GM12878 (cell line): ENCODE data around the gene MLPH.

Source experiments
- CTCF ChIP-seq, 3 experiments: IDR thresholded peaks in 2 of 3; conservative IDR thresholded peaks in 1 of 3; 2 replicates each; pipeline ENCODE4 v1.5.1; 2011; ENCODE audit warnings: low read depth in 3 of 3, low read length in 3 of 3, mild to moderate bottlenecking in 3 of 3, control low read depth in 2 of 3, moderate library complexity in 2 of 3, inconsistent platforms in 1 of 3, mixed read lengths in 1 of 3; ENCODE audit not compliant: control insufficient read depth in 2 of 3, insufficient read depth in 1 of 3; ENCODE audit errors: extremely low read depth in 1 of 3
- DPF2 ChIP-seq: fragments of 450-650 bp; IDR thresholded peaks from 2 replicates; pipeline ENCODE4 v1.6.1; 2017; ENCODE audit warnings: mild to moderate bottlenecking
- HCFC1 ChIP-seq: fragments of 150-350 bp; IDR thresholded peaks from 2 replicates; pipeline ENCODE4 v1.6.1; 2014; ENCODE audit warnings: low read length
- TF ChIP-seq, protein P1 (sequence below): IDR thresholded peaks from 2 replicates; pipeline ENCODE4 v1.6.1; 2011; ENCODE audit warnings: low read depth, mild to moderate bottlenecking, low read length, moderate library complexity, borderline replicate concordance; ENCODE audit errors: extremely low read depth

GRCh38 chr2:237514474-237515130 is 27.6 kb downstream of the MLPH start:
- TF ChIP-seq, protein P1, sequence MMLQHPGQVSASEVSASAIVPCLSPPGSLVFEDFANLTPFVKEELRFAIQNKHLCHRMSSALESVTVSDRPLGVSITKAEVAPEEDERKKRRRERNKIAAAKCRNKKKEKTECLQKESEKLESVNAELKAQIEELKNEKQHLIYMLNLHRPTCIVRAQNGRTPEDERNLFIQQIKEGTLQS, result no peak
- TF ChIP-seq CTCF (IDR thresholded peaks at IDR 0.05 in 2 of 3, conservative IDR thresholded peaks at IDR 0.05 in 1 of 3; ENCODE audit: control insufficient read depth in 2 of 3, extremely low read depth in 1 of 3, insufficient read depth in 1 of 3, low read depth in 3 of 3, low read length in 3 of 3) (no peak), DPF2 (no peak), HCFC1 (no peak)
